ENCODE results near the gene POLD2.

- no peak for TF ChIP-seq CTCF (IDR thresholded peaks at IDR 0.05)
- no peak for TF ChIP-seq POLR2A (IDR thresholded peaks at IDR 0.05)
Observed at GRCh38 chr7:44144426-44144967, 21.1 kb upstream of the POLD2 start.
